Nephron progenitor cell (in vitro differentiated cells): ENCODE results near the gene GLIS1.

Experiments
- DNase-seq: peaks from one replicate; pipeline ENCODE4 v3.0.0; 2021
- H3K27ac Mint-ChIP-seq: 2 replicates; pipeline ENCODE4 v1.8.0; 2021; ENCODE audit warnings: mild to moderate bottlenecking, moderate library complexity, mixed read lengths
- H3K27me3 Mint-ChIP-seq: 2 replicates; pipeline ENCODE4 v1.8.0; 2021; ENCODE audit warnings: mild to moderate bottlenecking, low read depth, mixed read lengths; ENCODE audit not compliant: poor library complexity
- H3K36me3 Mint-ChIP-seq: 2 replicates; pipeline ENCODE4 v1.8.0; 2021; ENCODE audit warnings: low read depth, mixed read lengths
- H3K4me1 Mint-ChIP-seq: 2 replicates; pipeline ENCODE4 v1.8.0; 2021; ENCODE audit warnings: mixed read lengths
- H3K4me3 Mint-ChIP-seq: 2 replicates; pipeline ENCODE4 v1.8.0; 2021; ENCODE audit warnings: mild to moderate bottlenecking, moderate library complexity, mixed read lengths
- H3K9me3 Mint-ChIP-seq: 2 replicates; pipeline ENCODE4 v1.8.0; 2021; ENCODE audit warnings: mild to moderate bottlenecking, moderate library complexity, mixed read lengths
- TF ChIP-seq, protein P1 (sequence below): fragments of 200-600 bp; sonication (generic); IDR thresholded peaks from 2 replicates; pipeline ENCODE4 v1.5.0; 2021; ENCODE audit warnings: antibody characterized with exemption

Gene GLIS1

DNA sequence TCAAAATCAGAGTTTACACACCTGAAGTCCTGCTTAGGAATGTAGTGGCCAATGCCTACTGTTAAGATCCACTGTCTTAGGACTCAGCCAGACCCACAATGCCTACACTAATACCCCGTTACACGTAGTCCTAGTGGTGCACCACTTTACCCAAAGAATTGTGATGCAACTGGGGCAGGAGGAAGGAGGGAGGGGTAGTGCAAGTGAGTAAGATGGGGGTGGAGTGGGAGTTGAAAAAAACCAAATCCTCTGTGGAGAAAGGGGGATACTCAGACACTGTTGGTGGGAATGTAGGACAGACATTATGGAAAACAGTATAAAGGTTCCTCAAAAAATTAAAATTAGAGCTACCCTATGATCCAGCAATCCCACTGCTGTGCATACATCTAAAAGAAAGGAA is 19.5 kb downstream of the GLIS1 start:
- TF ChIP-seq, protein P1, sequence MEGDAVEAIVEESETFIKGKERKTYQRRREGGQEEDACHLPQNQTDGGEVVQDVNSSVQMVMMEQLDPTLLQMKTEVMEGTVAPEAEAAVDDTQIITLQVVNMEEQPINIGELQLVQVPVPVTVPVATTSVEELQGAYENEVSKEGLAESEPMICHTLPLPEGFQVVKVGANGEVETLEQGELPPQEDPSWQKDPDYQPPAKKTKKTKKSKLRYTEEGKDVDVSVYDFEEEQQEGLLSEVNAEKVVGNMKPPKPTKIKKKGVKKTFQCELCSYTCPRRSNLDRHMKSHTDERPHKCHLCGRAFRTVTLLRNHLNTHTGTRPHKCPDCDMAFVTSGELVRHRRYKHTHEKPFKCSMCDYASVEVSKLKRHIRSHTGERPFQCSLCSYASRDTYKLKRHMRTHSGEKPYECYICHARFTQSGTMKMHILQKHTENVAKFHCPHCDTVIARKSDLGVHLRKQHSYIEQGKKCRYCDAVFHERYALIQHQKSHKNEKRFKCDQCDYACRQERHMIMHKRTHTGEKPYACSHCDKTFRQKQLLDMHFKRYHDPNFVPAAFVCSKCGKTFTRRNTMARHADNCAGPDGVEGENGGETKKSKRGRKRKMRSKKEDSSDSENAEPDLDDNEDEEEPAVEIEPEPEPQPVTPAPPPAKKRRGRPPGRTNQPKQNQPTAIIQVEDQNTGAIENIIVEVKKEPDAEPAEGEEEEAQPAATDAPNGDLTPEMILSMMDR, result no peak
- Mint-ChIP-seq H3K27ac (no peak overlapping the region), H3K27me3 (peaks cover 11% of the 10 kb centered on the region), H3K36me3 (no peaks in the 10 kb centered on the region), H3K4me3 (no peak overlapping the region), H3K9me3 (no peaks in the 10 kb centered on the region), H3K4me1 (no peaks in the 10 kb centered on the region)
- no peak for DNase-seq

DNA sequence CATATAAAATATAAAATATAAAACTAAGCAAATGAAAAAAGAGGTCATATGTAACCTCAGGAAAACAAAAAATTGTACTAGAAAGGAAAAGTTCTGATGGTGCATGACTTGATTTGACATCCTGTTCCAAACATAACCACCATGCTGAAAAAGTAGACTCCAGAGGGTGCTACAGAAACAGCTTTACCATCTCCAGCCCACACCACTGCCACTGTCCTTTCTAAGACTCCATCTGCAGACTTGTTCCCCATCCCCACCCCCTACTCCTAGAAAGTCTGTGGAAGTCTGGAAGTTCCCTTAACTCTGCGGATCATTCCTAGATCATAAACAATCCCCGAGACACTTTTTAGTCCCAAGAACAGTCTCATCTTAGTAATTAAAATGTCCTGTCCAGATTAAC is 20.5 kb downstream of the GLIS1 start:
- Mint-ChIP-seq H3K27me3 (peaks cover 10% of the 10 kb centered on the region), H3K4me1 (no peaks in the 10 kb centered on the region), H3K36me3 (no peaks in the 10 kb centered on the region), H3K9me3 (no peaks in the 10 kb centered on the region), H3K27ac (no peak overlapping the region), H3K4me3 (no peak overlapping the region)
- TF ChIP-seq, protein P1, result no peak
- DNase-seq, result no peak

DNA sequence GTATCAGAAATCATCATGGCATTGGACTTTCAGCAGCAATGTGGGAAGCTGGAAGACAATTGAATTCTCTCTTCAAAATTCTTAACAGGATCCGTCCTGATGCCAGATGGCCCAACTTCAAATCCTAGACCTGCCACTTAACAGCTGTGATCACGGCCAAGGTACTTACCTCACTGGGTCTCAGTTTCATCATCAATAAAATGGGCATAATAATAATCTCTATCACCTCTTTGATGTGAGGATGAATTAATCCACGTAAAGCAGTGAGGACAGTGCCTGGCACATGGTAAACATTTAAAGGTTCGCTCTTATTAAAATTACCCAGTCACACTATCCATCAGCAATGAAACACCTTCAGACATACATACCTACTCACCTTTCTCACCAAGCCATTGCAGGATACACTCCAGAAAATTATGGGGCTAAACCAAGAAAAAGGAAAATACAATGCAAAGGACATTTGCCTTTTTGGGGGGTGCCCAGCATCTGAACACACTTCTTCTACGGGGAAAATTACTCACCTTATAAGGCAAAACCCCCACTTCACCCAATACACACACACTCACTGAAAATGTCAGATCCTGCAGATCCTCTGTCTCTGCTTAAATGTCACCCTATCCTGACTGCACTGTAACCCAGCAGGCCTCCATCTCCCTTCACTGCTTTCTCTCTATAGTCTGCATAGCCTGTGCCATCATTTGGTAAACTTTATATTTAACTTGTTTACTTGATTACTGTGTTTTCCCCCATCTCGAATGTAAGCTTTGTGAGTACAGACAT is 21.7 kb downstream of the GLIS1 start:
- H3K4me1 Mint-ChIP-seq, result no peaks in the 10 kb centered on the region
- no peak overlapping the region for H3K4me3 Mint-ChIP-seq
- TF ChIP-seq, protein P1, result no peak
- no peak overlapping the region for H3K27ac Mint-ChIP-seq
- peaks cover 11% of the 10 kb centered on the region for H3K27me3 Mint-ChIP-seq
- no peak for DNase-seq
- no peaks in the 10 kb centered on the region for H3K36me3 Mint-ChIP-seq
- no peaks in the 10 kb centered on the region for H3K9me3 Mint-ChIP-seq

DNA sequence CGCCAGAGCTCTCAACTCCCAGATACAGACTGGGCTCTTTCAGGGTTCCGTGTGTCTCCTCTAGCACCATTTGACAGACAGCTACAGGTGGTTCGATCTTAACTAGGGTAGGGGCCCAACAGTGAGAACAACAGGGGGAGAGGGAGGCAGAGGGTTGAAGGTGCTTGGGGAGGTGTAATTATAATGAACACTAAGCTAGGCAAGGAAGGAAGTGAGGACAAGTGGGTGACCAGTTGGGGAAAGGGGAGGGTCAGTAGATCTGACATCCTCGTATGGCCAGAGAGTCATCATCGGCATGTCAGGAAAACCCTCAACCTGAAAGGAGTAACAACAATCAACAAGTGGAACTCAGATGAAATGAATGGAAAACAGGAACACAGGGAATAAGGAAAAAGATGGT is 22.8 kb downstream of the GLIS1 start:
- peaks cover 11% of the 10 kb centered on the region for H3K27me3 Mint-ChIP-seq
- H3K4me1 Mint-ChIP-seq, result peaks cover 1% of the 10 kb centered on the region
- DNase-seq, result no peak
- no peak overlapping the region for H3K4me3 Mint-ChIP-seq
- H3K36me3 Mint-ChIP-seq, result no peaks in the 10 kb centered on the region
- H3K27ac Mint-ChIP-seq, result no peak overlapping the region
- no peaks in the 10 kb centered on the region for H3K9me3 Mint-ChIP-seq
- TF ChIP-seq, protein P1, result no peak

DNA sequence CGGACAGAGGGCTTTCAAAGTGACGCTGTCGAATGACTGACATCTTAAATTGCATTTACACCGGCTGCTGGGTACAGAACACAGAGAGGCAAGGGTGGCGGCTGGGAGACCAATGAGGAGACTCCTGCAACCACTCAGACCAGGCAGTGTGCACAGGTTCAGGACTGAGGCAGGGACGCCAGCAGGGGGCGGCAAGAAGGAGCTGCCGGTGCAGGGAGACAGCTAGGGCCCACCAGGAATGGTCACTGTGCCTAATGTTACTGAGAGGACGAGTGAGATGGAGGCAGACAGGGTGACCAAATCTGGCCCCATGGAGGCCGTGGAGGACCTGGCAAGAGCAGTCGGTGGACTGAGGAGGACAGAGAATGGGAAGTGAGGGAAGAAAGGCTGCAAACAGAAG is 23.5 kb downstream of the GLIS1 start:
- no peaks in the 10 kb centered on the region for H3K36me3 Mint-ChIP-seq
- H3K4me3 Mint-ChIP-seq, result no peak overlapping the region
- H3K9me3 Mint-ChIP-seq, result no peaks in the 10 kb centered on the region
- TF ChIP-seq, protein P1, result peak; percentile 68
- DNase-seq, result peak; percentile 79
- no peak overlapping the region for H3K27ac Mint-ChIP-seq
- peaks cover 8% of the 10 kb centered on the region for H3K4me1 Mint-ChIP-seq
- H3K27me3 Mint-ChIP-seq, result peaks cover 11% of the 10 kb centered on the region

DNA sequence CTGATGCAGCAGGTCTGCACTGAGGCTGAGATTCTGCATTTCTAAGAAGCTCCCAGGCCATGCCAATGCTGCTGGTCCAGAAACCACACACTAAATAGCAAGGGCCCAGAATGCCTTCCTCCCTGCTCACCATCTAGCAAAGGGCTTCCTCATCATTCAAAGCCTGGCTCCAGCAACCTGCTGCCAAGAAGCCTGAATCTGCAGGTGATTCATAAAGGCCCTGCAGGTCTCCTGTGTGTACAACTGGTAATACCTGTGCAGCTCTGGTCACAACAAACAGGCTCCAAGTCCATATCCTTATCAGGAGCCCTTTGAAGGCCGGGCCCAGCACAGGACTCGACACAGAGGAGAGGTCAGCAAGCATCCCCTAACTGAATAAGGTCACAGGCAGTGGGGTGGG is 26.7 kb downstream of the GLIS1 start:
- Mint-ChIP-seq H3K27me3 (peaks cover 12% of the 10 kb centered on the region), H3K4me1 (peaks cover 22% of the 10 kb centered on the region), H3K36me3 (no peaks in the 10 kb centered on the region), H3K27ac (no peak overlapping the region), H3K9me3 (no peaks in the 10 kb centered on the region), H3K4me3 (no peak overlapping the region)
- TF ChIP-seq, protein P1, result no peak
- DNase-seq, result no peak
